GM23338 (cell line): ENCODE measurements around the gene RAB31. TPM values are rescaled to one million over a fixed set of nuclear protein-coding genes. Genes with fewer than 3 reads are reported as not detected.

Experiments
- ATAC-seq: fragments of 200-7000 bp; cut with Tn5 transposase; 3 replicates; pipeline ENCODE4 v1.9.1; 2020
- DNase-seq: peaks from one replicate; pipeline ENCODE4 v3.0.0-alpha.2; 2015; ENCODE audit warnings: low spot score
- H2AFZ ChIP-seq: fragments of 200-600 bp; sonication (generic); 2 replicates; pipeline ENCODE4 v1.8.0; 2016; ENCODE audit warnings: antibody characterized with exemption, mild to moderate bottlenecking, moderate library complexity
- H3F3A ChIP-seq: fragments of 200-600 bp; sonication (generic); replicated peaks from 2 replicates; pipeline ENCODE4 v1.8.0; 2017; ENCODE audit warnings: antibody characterized with exemption, mixed run types, low read depth
- H3K27ac ChIP-seq: fragments of 200-600 bp; sonication (generic); 2 replicates; pipeline ENCODE4 v1.6.1; 2016; ENCODE audit warnings: low read depth
- H3K27me3 ChIP-seq: fragments of 200-600 bp; sonication (generic); 2 replicates; pipeline ENCODE4 v1.8.0; 2016; ENCODE audit warnings: mild to moderate bottlenecking, mixed run types, moderate library complexity; ENCODE audit not compliant: insufficient read depth
- H3K36me3 ChIP-seq: fragments of 200-600 bp; sonication (generic); 2 replicates; pipeline ENCODE4 v1.8.0; 2016; ENCODE audit warnings: mild to moderate bottlenecking; ENCODE audit not compliant: insufficient read depth
- H3K4me1 ChIP-seq: fragments of 200-600 bp; sonication (generic); 2 replicates; pipeline ENCODE4 v1.8.0; 2016; ENCODE audit warnings: mild to moderate bottlenecking, moderate library complexity; ENCODE audit not compliant: insufficient read depth
- H3K4me2 ChIP-seq: fragments of 200-600 bp; sonication (generic); 2 replicates; pipeline ENCODE4 v1.7.1; 2017; ENCODE audit warnings: mixed run types
- H3K4me3 ChIP-seq: fragments of 200-600 bp; sonication (generic); 2 replicates; pipeline ENCODE4 v1.6.1; 2016; ENCODE audit warnings: mixed run types
- H3K79me2 ChIP-seq: fragments of 200-600 bp; sonication (generic); replicated peaks from 2 replicates; pipeline ENCODE4 v1.8.0; 2017; ENCODE audit warnings: mild to moderate bottlenecking; ENCODE audit not compliant: insufficient read depth
- H3K9me2 ChIP-seq: fragments of 200-600 bp; sonication (generic); 2 replicates; pipeline ENCODE4 v1.8.0; 2017; ENCODE audit not compliant: insufficient read depth
- H4K20me1 ChIP-seq: fragments of 200-600 bp; sonication (generic); replicated peaks from 2 replicates; pipeline ENCODE4 v1.8.0; 2017; ENCODE audit warnings: mild to moderate bottlenecking; ENCODE audit not compliant: insufficient read depth
- H3K27ac Mint-ChIP-seq: 2 replicates; pipeline ENCODE4 v1.8.0; 2020; ENCODE audit warnings: inconsistent platforms, mild to moderate bottlenecking, moderate library complexity, mixed read lengths
- H3K27me3 Mint-ChIP-seq: 3 replicates; pipeline ENCODE4 v1.8.0; 2022; ENCODE audit warnings: low read depth, mild to moderate bottlenecking, moderate library complexity, mixed read lengths, inconsistent platforms; ENCODE audit not compliant: insufficient read depth, poor library complexity
- H3K36me3 Mint-ChIP-seq: 3 replicates; pipeline ENCODE4 v1.8.0; 2021; ENCODE audit warnings: low read depth, mild to moderate bottlenecking, inconsistent platforms, moderate library complexity, mixed read lengths
- H3K4me1 Mint-ChIP-seq: 3 replicates; pipeline ENCODE4 v1.8.0; 2020; ENCODE audit warnings: mild to moderate bottlenecking, inconsistent platforms, mixed read lengths
- H3K4me3 Mint-ChIP-seq: 3 replicates; pipeline ENCODE4 v1.8.0; 2021; ENCODE audit warnings: moderate library complexity, mild to moderate bottlenecking, inconsistent platforms, mixed read lengths
- H3K9me3 Mint-ChIP-seq: 3 replicates; pipeline ENCODE4 v1.8.0; 2020; ENCODE audit warnings: moderate library complexity, mild to moderate bottlenecking, inconsistent platforms, mixed read lengths
- CREB1 ChIP-seq: fragments of 250-450 bp; sonication (Bioruptor Pico); IDR thresholded peaks from 2 replicates; pipeline ENCODE4 v1.5.0; 2020; ENCODE audit warnings: low read depth, mild to moderate bottlenecking, moderate library complexity
- EZH2phosphoT487 ChIP-seq: fragments of 200-600 bp; sonication (generic); IDR thresholded peaks from one replicate; pipeline ENCODE4 v1.8.1; 2018; ENCODE audit warnings: antibody characterized with exemption; ENCODE audit not compliant: unreplicated experiment
- JUNB ChIP-seq: IDR thresholded peaks from one replicate; pipeline ENCODE4 v1.6.1; 2016; ENCODE audit warnings: antibody characterized with exemption; ENCODE audit not compliant: unreplicated experiment
- NANOG ChIP-seq: IDR thresholded peaks from 2 replicates; pipeline ENCODE4 v1.6.1; 2016; ENCODE audit warnings: antibody characterized with exemption, borderline replicate concordance
- POLR2AphosphoS5 ChIP-seq: IDR thresholded peaks from 2 replicates; pipeline ENCODE4 v1.6.1; 2016; ENCODE audit warnings: antibody characterized with exemption, low read depth
- STAT1 ChIP-seq: IDR thresholded peaks from one replicate; pipeline ENCODE4 v1.6.1; 2016; ENCODE audit warnings: antibody characterized with exemption; ENCODE audit not compliant: unreplicated experiment
- ZNF331 ChIP-seq: fragments of 250-450 bp; sonication (Bioruptor Pico); IDR thresholded peaks from 2 replicates; pipeline ENCODE4 v1.5.0; 2020; ENCODE audit warnings: low read depth, mild to moderate bottlenecking, moderate library complexity
- polyA plus RNA-seq: library from polyadenylated mRNA; unstranded; fragments of >200 nt; fragmentation: Nextera tagmentation; extraction: Ambion mirVana; gene quantifications from 2 replicates; pipeline ENCODE4 v1.2.1, GENCODE V29; 2016
- total RNA-seq: library from RNA; depleted of rRNA; stranded (reverse); fragments of >200 nt; shearing (Covaris generic); gene quantifications from 2 replicates; pipeline ENCODE4 v1.2.3, GENCODE V29; 2014
- TF ChIP-seq, protein P1 (sequence below): IDR thresholded peaks from 2 replicates; pipeline ENCODE4 v1.6.1; 2016; ENCODE audit warnings: antibody characterized with exemption
- TF ChIP-seq, protein P2 (sequence below), 2 experiments: fragments of 200-600 bp in 1 of 2; sonication (generic) in 1 of 2; conservative IDR thresholded peaks; 2 replicates each; pipeline versions ENCODE4 v1.5.1 to v1.6.1; 2016 to 2017; ENCODE audit warnings: antibody characterized with exemption in 2 of 2, low read depth in 2 of 2, mild to moderate bottlenecking in 2 of 2, moderate library complexity in 1 of 2
- TF ChIP-seq, protein P3 (sequence below): IDR thresholded peaks from one replicate; pipeline ENCODE4 v1.6.1; 2018; ENCODE audit warnings: antibody characterized with exemption; ENCODE audit not compliant: unreplicated experiment

RAB31 gene
- total and polyA plus RNA-seq, 2 experiments from 2014 or later, result 33.8 to 46.1 TPM

DNA sequence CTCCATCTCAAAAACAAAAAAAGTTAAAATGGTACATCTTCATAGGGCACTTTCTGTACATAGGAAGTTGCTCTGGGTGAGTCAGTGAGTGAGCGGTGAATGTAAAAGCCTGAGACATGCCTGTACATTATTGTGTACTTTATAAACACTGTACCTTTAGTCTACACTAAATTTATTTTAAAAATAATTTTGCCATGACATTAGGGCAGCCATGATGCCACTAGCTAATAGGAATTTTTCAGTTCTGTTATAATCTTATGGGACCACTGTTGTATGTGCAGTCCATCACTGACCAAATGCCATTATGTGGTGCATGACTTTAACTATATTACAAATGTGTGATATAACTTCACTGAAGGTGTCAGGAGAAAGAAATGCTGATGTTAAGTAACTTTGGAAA, 166.6 kb downstream of the RAB31 start (continued):
- TF ChIP-seq, protein P1, sequence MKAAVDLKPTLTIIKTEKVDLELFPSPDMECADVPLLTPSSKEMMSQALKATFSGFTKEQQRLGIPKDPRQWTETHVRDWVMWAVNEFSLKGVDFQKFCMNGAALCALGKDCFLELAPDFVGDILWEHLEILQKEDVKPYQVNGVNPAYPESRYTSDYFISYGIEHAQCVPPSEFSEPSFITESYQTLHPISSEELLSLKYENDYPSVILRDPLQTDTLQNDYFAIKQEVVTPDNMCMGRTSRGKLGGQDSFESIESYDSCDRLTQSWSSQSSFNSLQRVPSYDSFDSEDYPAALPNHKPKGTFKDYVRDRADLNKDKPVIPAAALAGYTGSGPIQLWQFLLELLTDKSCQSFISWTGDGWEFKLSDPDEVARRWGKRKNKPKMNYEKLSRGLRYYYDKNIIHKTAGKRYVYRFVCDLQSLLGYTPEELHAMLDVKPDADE, result no peak
- TF ChIP-seq JUNB, result no peak

DNA sequence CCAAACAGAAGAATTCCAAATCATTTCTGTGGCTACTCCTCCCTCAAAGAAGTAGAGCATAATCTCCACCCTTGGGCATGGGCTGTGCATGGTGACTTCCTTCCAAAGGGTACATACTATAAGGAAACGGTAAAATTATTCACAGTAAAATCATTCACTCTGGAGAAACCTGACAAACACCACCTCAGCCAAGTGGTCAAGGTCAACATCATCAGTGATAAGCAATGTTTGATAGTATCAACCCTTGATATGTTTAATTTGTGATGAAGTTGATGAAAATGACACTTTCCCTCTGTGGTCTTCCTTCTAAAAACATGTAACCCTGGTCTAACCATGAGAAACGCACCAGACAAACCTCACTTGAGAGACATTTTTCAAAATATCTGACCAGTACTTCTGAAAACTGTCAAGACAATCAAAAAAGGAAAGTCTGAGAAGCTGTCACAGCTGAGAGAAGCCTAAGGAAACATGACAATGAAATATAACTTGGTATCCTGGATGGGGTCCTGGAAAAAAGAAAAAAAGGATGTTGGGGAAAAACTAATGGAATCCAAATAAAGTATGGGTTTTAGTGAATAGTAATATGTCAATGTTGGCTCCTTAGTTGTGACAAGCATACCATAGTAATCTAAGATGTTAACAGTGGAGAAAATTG, 168.2 kb downstream of the RAB31 start:
- TF ChIP-seq JUNB (no peak), STAT1 (no peak), NANOG (no peak), ZNF331 (CRISPR knock-in tag) (no peak), CREB1 (CRISPR knock-in tag) (no peak), EZH2phosphoT487 (no peak)
- Histone ChIP-seq H3K9me2 (peaks cover 8% of the 10 kb centered on the region; the same call in 1 of the 2 replicates), H3K36me3 (no peaks in the 10 kb centered on the region), H3K4me3 (no peak overlapping the region), H2AFZ (no peak overlapping the region), H3F3A (no peaks in the 10 kb centered on the region), H3K27me3 (no peaks in the 10 kb centered on the region), H3K27ac (no peak overlapping the region), H4K20me1 (no peaks in the 10 kb centered on the region), H3K4me2 (no peak overlapping the region), H3K4me1 (no peaks in the 10 kb centered on the region), H3K79me2 (no peaks in the 10 kb centered on the region)
- ATAC-seq (no peak), DNase-seq (no peak)
- Mint-ChIP-seq H3K9me3 (no peaks in the 10 kb centered on the region; the same call in 2 of the 3 replicates), H3K36me3 (no peaks in the 10 kb centered on the region), H3K27ac (no peak overlapping the region), H3K4me3 (no peak overlapping the region), H3K27me3 (peaks cover under 1% of the 10 kb centered on the region), H3K4me1 (peaks cover 9% of the 10 kb centered on the region)

DNA sequence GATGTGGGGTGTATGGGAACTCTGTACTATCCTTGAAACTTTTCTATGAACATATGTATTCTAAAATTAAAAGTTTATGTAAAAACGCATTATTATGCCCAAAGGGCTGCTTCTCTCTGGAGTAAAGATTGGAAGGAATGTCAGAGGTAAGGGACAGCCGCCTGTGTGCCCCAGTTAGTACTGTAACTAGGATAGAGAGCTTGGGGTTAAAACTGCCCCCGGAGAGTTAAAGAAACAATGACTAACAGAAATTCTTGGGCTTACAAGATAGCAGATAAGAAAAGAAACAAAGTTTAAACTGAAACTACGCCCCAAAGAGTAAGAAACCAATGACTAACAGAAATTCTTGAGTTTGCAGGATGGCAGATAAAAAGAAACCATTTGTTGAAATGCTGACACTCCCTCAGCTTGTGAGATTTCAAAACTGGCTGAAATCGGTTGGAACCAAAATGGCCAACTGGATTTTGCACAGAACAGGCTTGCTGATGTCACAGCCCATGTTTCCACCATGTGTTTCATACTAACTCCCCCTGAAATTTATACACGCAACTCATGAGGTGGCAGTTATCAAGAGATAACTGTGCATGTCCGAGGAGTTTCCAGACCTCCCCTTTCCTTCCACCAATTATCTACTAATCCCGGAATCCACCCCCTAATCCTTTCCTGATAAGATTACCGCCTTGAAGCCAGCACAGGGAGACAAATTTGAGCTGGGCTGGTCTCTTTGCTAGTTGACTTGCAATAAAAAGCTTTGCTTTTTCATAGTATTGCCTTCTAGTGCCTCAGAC, 169.0 kb downstream of the RAB31 start:
- no peaks in the 10 kb centered on the region for H3K4me1 ChIP-seq
- no peaks in the 10 kb centered on the region for H3K36me3 Mint-ChIP-seq
- peak; percentile 27 for DNase-seq
- peak overlapping the region; percentile 40; the same call in 1 of the 2 replicates for H2AFZ ChIP-seq
- peaks cover 8% of the 10 kb centered on the region; the same call in 2 of the 3 replicates for H3K4me1 Mint-ChIP-seq
- H3K9me2 ChIP-seq, result peaks cover 8% of the 10 kb centered on the region; the same call in 1 of the 2 replicates
- H3K27ac ChIP-seq, result no peak overlapping the region
- TF ChIP-seq, protein P2, sequence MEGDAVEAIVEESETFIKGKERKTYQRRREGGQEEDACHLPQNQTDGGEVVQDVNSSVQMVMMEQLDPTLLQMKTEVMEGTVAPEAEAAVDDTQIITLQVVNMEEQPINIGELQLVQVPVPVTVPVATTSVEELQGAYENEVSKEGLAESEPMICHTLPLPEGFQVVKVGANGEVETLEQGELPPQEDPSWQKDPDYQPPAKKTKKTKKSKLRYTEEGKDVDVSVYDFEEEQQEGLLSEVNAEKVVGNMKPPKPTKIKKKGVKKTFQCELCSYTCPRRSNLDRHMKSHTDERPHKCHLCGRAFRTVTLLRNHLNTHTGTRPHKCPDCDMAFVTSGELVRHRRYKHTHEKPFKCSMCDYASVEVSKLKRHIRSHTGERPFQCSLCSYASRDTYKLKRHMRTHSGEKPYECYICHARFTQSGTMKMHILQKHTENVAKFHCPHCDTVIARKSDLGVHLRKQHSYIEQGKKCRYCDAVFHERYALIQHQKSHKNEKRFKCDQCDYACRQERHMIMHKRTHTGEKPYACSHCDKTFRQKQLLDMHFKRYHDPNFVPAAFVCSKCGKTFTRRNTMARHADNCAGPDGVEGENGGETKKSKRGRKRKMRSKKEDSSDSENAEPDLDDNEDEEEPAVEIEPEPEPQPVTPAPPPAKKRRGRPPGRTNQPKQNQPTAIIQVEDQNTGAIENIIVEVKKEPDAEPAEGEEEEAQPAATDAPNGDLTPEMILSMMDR (conservative IDR thresholded peaks at IDR 0.05; ENCODE audit: low read depth in 2 of 2), result no peak
- TF ChIP-seq, protein P3, sequence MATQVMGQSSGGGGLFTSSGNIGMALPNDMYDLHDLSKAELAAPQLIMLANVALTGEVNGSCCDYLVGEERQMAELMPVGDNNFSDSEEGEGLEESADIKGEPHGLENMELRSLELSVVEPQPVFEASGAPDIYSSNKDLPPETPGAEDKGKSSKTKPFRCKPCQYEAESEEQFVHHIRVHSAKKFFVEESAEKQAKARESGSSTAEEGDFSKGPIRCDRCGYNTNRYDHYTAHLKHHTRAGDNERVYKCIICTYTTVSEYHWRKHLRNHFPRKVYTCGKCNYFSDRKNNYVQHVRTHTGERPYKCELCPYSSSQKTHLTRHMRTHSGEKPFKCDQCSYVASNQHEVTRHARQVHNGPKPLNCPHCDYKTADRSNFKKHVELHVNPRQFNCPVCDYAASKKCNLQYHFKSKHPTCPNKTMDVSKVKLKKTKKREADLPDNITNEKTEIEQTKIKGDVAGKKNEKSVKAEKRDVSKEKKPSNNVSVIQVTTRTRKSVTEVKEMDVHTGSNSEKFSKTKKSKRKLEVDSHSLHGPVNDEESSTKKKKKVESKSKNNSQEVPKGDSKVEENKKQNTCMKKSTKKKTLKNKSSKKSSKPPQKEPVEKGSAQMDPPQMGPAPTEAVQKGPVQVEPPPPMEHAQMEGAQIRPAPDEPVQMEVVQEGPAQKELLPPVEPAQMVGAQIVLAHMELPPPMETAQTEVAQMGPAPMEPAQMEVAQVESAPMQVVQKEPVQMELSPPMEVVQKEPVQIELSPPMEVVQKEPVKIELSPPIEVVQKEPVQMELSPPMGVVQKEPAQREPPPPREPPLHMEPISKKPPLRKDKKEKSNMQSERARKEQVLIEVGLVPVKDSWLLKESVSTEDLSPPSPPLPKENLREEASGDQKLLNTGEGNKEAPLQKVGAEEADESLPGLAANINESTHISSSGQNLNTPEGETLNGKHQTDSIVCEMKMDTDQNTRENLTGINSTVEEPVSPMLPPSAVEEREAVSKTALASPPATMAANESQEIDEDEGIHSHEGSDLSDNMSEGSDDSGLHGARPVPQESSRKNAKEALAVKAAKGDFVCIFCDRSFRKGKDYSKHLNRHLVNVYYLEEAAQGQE, result no peak
- TF ChIP-seq POLR2AphosphoS5, result no peak
- TF ChIP-seq, protein P1, result no peak
- no peak for TF ChIP-seq CREB1 (CRISPR knock-in tag)
- TF ChIP-seq ZNF331 (CRISPR knock-in tag), result no peak
- ATAC-seq, result peak; percentile 50
- H3K4me3 Mint-ChIP-seq, result no peak overlapping the region
- H3K79me2 ChIP-seq, result no peaks in the 10 kb centered on the region
- H3K27me3 ChIP-seq, result no peaks in the 10 kb centered on the region
- H4K20me1 ChIP-seq, result no peaks in the 10 kb centered on the region
- H3K27me3 Mint-ChIP-seq, result no peaks in the 10 kb centered on the region
- H3K9me3 Mint-ChIP-seq, result no peaks in the 10 kb centered on the region; the same call in 2 of the 3 replicates
- no peak overlapping the region for H3K4me2 ChIP-seq
- no peak overlapping the region for H3K27ac Mint-ChIP-seq
- no peak overlapping the region for H3K4me3 ChIP-seq
- H3K36me3 ChIP-seq, result no peaks in the 10 kb centered on the region
- no peaks in the 10 kb centered on the region for H3F3A ChIP-seq
